Hematopoietic multipotent progenitor cell (in vitro differentiated cells): ENCODE measurements around the gene HNRNPLL. TPM values are rescaled to one million over a fixed set of nuclear protein-coding genes. Genes with fewer than 3 reads are reported as not detected.
"Not testable (repeated sequence)": the region's sequence is repeated elsewhere in the genome, so short reads cannot be mapped to it uniquely, and the experiment has no call there.

Source experiments
- DNase-seq, 3 donors: peaks; one replicate each; pipeline ENCODE4 v3.0.0-alpha.2; 2011 to 2015; ENCODE audit warnings: low read depth in 2 of 3, low spot score in 2 of 3
- total RNA-seq: library from RNA; depleted of rRNA; stranded (reverse); fragments of >200 nt; gene quantifications from one replicate; pipeline ENCODE4 v1.2.3, GENCODE V29; 2012

HNRNPLL gene
- total RNA-seq, 1 donor = 18.9 TPM

DNA sequence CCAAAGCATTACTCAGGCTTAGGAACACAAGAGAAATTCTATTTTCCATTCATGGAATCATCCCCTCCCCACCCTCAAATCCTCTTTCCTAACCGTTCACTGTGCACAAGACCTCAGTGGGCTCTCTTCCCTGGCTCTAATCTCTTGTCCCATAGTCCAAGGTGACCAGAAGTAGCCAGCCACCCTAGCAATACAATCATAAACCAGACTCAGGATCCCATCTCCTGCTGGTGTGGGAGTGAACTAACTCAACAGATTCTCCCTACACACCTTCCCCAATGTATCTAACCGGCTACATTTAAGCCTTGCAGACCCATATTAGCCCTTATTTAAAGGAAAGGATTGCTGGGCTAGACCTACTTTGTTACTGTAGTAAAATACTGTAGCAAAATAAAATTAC lies 45.5 kb downstream of the HNRNPLL start:
- DNase-seq = no peak

- DNase-seq = no peak
Observed at GRCh38 chr2:38556006-38556801, 46.5 kb downstream of the HNRNPLL start.

GRCh38 chr2:38554973-38555595 lies 47.6 kb downstream of the HNRNPLL start:
- peak in 1 of 3 donors; percentile 40 for DNase-seq

DNA sequence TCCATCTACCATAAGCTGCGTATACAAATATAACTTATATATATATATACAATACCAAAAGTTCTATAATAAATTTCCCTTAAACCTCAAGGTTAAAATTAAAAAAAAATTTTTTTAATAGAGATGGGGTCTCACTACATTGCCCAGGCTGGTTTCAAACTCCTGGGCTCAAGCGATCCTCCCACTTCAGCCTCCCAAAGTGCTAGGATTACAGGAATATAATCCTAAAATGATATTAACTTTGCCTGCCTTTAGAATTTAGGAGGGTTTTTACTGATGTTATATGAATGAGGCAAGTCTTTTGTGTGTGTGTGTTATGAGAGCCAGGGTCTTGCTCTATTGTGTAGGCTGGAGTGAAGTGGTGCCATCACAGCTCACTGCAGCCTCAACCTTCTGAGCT lies 49.2 kb downstream of the HNRNPLL start:
- no peak for DNase-seq

- peak in 2 of 3 donors; percentile 39 to 68 for DNase-seq
Observed at GRCh38 chr2:38552259-38552658, 50.5 kb downstream of the HNRNPLL start.

DNA sequence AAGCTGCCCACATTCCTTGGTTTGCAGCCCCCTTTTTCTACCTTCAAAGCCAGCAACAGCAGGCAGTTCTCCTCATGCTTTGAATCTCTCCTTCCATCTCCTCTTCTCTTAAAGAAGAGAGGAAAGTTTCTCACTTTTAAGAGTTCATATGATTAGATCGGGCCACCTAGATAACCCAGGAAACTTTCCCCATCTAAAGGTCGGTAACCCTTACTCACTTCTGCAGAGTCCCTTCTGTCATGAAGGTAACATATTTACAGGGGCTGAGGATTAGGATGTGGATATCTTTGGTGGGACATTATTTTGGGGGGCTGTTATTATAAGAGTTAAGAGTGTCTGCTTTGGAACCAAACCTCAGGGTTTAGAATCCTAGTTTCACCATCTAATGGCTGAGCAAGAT lies 51.0 kb downstream of the HNRNPLL start:
- no peak for DNase-seq

- no peak for DNase-seq
Observed at GRCh38 chr2:38551171-38551570, 51.6 kb downstream of the HNRNPLL start.

DNA sequence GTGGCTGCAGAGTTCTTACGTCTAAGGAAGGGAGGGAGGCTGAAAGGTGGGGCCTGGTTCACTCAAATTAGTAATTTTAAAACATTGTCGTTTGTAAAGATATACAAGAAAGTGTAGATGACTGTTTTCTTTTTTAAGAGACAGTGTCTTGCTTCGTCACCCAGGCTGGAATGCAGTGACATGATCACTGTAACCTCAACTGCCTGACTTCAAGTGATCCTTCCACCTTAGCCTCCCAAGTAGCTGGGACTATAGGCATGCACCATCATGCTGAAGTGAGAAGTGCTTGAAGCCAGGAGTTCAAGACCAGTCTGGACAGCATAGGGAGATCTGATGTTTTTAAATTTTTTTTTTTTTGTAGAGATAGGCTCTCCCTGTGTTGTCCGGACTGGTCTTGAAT lies 52.9 kb downstream of the HNRNPLL start:
- DNase-seq = no peak

GRCh38 chr2:38549071-38549704 lies 53.5 kb downstream of the HNRNPLL start:
- peak in 1 of 3 donors; percentile 26 for DNase-seq

GRCh38 chr2:38547791-38548190 lies 54.9 kb downstream of the HNRNPLL start:
- DNase-seq = no peak

- no peak for DNase-seq
Observed at GRCh38 chr2:38546585-38546984, 56.1 kb downstream of the HNRNPLL start.

- no peak for DNase-seq
Observed at GRCh38 chr2:38546064-38546463, 56.7 kb downstream of the HNRNPLL start.

DNA sequence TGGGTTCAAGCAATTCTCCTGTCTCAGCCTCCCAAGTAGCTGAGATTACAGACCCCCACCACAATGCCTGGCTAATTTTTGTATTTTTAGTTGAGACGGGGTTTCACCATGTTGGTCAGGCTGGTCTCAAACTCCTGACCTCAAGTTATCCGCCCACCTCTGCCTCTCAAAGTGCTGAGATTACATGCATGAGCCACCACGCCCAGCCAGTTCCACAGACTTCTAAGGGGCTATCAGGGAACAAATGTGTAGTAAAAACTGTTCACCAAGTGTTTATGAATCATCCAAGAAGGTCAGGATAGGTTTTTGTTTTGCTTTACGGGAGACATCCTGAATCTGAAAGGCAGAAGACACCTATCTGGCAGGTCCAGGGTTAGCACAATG lies 60.5 kb downstream of the HNRNPLL start:
- not testable (repeated sequence) for DNase-seq

DNA sequence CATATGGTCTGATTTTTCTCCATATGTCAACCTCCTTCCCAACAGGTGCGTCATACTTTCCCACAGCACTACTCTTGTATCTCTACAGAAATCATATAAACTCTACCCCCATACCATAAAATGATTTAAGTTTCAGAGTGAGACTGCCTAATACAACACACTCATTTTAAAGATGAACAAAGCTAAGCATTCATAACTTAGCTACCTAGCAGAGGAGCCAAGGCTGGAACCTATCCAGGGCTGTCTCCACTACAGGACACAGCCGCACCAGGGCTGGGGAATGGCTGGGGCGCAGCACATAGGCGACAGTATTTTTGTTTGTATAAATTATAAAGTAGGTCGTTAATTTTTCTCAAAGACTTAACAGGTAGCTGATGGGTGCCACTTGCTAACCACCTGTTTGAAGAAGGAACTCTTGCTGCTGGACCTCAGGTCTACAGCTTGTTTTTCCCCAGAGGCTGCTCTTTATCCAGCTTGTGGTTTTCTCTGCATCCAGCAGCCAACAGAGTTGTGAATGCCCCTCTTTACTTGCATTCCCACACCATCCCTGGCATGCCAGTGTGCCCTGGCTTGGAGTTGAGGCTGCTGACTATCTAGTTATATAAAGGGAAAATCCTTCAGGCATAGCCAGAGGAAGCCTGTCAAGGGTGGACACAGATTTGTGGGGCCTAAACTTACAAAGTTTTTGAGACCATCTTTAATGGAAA lies 62.0 kb downstream of the HNRNPLL start:
- no peak for DNase-seq

GRCh38 chr2:38539086-38539485 lies 63.6 kb downstream of the HNRNPLL start:
- no peak for DNase-seq

DNA sequence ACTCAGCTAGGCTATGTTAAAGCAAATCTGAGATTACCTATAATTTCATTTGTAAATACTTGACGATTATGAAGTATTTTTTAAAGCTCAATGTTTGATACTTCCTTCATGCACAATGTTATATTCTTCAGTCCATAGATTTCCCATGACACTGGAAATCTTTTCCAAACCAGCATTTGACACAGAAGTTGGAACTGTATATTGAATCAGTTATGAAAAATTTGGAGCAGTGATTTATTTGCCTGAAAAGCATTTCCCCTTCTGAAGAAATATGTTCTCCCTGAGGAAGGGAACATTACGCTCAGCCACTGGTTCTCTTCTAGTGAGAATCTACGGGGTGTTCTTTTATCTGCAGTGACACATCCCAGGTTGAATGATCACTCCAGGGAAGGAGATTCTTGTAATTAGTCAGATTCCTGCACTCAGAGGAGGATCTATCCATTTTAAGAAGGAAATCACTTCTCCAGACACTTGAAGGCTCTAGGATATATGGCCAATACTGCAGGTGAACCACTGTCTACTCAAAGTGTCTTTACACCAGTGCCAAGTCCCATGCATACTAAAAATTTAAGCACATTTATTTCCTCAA lies 64.7 kb downstream of the HNRNPLL start:
- DNase-seq = no peak

DNA sequence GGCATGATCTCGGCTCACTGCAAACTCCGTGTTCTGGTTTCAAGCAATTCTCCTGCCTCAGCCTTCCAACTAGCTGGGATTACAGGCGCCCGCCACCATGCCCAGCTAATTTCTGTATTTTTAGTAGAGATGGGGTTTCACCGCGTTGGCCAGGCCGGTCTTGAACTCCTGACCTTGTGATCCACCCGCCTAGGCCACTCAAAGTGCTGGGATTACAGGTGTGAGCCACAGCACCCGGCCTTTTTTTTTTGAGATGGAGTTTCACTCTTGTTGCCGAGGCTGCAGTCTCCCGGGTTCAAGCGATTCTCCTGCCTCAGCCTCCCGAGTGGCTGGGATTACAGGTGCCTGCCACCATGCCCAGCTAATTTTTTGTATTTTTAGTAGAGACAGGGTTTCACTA lies 65.4 kb downstream of the HNRNPLL start:
- DNase-seq = not testable (repeated sequence)

GRCh38 chr2:38535744-38536506 lies 66.8 kb downstream of the HNRNPLL start:
- peak; percentile 63 to 79 (median 74) for DNase-seq

GRCh38 chr2:38535404-38535743 lies 67.4 kb downstream of the HNRNPLL start:
- no peak for DNase-seq

DNA sequence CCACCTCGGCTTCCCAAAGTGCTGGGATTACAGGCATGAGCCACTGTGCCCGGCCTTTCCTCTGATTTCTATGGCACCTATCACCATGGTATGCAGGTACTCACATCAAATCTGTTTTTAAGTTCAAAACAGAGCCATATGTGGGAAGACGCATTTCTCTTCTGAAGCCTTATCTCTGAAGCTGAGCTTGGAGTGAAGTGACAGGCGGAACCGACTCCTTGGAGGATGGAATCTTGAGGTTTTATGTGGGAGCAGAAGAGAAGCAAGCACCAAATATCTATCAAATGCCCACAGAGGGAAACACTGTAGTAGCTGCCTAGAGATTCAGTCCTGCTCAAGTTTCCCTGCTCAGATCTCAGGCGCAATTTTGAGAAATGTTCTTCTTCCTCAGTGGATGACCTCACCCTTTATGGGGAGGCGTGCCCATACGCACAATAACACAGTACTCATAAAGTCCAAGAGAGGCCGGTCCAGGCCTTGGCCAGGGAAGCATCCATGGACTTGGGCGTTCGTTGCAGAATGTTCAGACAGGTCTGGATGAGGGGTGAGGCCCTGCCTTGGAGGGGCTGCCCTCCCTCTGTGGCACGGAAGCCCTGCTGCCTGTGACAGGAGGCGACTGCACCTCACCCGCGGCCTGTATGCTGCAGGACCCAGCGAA lies 67.9 kb downstream of the HNRNPLL start:
- DNase-seq = no peak
